HG02973 (cell line): ENCODE results near the gene RPLP2.
A peak's percentile ranks its signal among the peaks of the same experiment; 100 is the strongest.

Source experiments
- ATAC-seq: cut with Tn5 transposase; IDR thresholded peaks from one replicate; pipeline ENCODE4 v1.9.1; 2021; ENCODE audit warnings: moderate library complexity; ENCODE audit not compliant: unreplicated experiment

RPLP2 gene

DNA sequence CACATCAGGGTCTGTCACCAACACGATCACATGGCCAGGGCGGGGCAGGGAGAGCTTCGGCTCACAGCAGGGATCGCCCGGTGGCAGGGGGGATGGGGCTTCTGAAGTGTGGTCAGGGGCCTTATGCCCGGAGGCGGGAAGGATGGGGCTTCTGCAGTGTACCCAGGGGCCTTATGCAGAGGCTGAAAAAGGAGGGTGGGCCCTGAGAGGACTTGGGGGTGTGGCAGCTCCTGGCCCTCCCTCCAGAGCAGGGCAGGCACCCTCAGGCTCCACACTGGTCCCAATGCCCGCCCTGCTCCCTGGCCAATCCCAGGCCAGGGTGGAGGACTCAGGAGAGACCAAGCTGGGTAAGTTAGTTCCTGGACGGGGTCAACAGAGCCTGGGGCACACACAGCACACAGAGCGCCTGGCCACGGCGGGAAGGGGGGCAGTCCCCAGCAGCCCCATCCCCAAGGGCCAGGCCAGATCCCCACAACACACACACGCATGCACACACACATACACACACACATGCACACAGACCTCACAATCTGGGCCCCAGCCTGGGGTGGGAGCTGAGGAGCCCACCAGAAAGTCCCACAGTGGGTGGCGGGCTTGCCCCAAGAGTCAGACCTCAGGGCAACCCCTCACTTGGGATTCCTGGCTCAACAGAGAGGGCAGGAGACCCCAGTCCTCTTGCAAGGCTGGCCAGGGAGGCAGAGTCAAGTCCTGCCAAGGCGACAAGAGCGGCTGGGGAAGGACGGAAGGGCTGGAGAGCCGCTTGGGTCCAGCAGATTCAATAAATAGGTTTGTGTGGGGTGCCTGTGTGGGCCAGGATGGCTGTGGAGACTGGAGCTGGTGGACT lies 18.8 kb upstream of the RPLP2 start:
- no peak for ATAC-seq

DNA sequence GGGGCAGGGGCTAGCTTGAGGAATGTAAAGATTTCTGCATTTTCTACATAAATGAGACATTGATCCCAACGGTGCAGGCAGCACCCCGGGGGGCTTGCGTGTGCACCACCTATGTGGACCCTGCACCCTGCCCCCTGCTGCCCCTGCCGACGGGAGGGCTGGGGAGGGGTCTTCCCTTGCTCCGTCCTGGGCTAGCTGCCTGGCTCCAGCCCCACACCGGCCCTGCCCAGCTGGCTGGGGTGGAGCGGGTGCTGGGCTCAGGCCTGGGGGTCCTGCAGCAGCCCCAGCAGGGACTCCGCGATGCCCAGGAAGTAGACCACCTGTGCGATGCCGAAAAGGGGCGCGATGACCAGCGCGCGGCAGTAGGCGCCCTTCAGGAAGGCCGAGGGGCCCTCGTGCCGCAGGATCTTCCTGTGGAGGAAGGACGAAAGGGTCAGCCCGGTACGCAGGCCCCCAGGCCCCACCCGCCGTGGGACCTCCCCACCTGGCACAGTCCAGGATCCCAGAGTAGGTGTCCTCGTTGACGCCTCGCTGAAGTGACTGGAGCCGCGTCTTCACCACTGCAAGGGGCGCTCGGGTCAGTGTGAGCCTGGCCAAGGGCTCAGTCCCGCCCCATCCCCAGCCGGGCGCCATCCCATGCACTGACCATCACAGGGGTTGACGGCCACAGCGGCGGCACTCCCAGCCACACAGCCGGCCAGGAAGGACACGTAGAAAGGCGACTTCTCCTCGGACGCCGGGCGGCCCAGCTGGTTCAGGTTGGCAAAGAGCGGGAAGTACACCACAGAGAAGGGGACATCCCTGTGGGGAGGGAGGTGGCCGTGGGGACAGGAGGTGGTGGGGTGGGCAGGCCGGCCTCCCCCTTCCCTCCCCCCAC lies 17.9 kb upstream of the RPLP2 start:
- no peak for ATAC-seq

DNA sequence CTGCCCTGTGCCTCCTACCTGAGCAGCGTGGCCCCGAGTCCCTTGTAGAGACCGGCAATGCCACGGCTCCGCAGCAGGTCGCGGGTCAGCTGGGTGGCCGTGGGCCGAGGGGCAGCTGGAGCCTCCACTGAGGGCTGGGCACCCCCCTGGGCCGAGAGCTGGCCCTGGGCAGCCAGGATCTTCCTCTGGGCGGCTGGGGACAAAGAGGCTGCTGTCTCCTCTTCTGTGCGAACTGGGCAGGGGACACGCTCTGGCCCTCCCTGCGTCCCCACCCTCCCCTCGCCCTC lies 17.3 kb upstream of the RPLP2 start:
- ATAC-seq = no peak

DNA sequence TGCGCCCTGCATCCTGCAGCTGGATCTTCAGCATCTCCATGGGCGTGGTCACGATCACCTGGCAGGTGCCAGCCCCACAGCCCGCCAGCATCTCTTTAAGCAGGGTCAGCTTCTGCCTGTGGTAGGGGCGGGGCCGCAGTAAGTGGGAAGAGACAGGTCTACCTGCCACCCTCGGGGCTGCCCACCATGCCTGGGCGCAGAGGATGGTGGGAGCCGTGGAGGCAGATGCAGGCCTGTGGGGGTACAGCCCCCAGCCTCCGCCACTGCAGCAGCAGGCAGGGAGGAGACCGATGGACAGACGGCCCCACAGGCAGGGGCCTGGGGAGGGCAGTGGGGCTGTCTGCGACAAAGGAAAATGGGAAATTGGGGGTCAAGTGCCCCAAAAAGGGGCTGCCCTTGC lies 16.9 kb upstream of the RPLP2 start:
- no peak for ATAC-seq

DNA sequence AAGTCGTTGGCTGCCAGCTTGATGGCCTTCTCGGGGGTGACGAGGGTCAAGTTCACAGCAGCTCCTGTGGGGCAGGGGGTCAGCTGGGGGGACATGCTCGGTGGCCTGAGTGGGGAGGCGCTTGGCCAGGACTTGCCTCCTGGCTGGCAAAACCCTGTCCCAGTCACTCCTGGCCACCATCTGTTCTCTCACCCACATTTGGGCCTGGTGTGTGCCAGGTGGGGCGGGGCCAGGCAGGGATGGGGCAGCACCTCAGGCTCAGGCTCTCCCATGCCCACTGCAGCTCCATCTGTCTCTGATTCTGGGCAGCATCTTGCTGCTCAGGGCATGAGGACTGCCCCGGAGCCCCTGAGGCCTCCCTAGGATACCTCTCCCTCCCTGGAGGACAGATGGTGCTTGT lies 16.2 kb upstream of the RPLP2 start:
- no peak for ATAC-seq

DNA sequence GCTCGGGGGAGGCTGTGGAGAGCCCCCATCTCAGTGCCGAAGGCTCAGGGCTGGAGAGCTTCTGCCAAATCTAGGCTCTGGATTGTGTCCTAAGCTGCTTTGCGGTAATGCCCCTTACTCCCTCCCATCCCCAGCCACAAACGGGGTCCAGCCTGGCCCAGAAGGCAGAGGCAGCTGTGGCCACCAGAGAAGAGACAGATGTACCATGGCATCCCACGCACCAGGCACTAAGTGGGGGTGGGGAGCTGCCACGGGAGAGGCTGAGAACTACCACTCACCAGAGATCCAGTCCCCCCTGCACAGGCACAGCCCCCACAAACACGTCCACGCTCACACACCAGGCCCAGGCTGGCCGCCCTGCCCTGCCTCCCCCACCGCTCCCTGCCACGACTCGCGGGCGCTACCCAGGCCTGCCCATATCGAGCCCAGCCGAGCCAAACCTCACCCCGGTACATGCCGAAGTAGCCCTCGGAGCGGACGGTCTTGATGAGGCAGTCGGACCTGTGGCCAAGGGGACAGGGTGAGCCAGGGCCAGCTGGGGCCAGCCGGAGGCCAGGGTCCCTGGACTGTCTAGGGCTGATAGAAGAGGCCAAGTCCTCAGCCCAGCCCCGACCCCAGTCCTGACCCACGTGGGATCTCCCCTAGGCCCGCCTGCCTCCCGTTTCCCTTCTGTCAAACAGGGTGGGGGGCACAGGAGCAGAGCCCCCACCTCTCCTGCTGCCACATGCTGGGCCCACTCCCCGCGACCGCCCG lies 15.6 kb upstream of the RPLP2 start:
- no peak for ATAC-seq

DNA sequence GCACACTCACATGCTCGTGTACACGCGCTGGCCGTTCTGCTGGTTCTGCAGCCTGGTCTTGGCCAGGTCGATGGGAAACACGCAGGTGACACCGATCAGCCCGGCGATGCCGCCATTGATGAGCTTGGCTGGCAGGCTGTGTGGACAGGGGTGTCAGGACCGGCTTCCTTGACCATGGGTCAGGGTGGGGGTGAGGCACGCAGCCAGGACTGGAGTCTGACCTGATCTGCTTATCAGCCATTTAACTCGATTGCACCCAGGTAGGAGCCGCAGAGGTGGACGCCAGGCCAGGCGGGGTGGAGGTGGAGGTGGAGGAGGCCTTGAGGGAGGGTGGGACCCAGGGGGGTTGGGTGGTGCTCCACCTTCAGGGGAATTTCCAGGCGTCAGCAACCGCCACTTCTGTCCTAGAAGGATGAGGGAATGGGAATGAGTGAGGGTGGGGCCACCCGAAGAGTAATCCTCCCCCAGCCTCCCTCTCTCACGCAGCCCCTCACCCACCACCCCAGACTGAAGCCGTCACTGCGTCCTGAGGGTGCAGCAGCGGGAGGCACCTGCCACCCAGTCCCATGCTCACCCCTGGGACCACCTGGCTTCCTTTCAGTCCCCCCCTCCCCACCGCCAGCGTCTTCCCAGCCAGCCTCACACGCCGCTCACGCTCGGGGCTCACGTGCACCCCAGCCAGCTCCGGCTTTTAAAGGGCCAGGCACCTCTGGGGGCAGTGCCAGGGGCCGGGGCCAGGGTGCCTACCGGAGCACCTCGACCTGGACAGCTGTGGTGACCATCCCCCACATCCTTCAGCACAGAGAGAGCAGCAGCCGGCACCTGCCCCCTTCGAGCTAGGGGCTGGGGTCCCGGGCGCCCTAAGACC lies 14.8 kb upstream of the RPLP2 start:
- ATAC-seq = no peak

DNA sequence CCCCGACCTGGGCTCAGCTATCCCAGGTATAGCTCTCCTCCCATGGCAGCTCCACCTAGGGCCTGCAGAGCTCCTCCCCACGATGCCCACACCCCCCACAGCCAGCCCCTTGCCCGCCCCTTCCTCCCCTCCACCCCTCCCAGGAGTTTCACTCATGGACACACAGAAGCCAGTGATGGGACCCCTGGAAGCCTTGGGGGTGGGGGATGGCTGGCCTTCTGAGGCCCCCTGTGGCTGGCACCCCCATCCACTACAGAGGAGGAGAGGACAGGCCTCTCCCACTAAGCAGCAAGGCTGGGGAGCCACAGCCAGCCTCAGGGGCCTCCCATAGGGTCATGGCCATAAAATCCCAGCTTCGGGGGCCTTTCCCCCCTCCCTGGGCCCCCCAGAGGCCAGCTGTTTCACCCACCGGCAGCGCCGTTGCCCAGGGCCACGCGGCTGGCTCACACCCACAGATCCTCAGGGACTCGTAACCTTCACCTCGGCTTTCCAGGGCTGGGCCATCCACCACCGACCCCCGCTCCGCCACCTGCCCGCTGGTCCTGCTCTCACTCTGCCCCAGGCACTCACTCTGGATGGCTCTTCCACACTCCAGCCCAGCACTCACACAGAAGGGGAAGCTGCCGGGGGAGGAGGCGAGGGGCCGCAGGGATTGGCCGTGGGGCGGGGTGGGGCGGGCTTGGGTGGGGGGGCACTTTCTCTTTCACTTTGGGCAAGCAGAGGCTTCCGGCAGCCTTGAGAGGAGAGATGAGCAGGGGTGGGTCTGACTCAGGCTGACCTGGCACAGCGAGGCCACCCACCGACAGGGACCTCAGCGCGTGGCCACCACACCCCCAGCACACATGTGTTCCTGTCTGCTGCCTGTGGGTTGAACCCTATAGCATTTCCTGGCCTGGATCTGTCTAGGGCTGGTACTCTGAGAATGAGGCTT lies 13.9 kb upstream of the RPLP2 start:
- peak; percentile 31 for ATAC-seq

DNA sequence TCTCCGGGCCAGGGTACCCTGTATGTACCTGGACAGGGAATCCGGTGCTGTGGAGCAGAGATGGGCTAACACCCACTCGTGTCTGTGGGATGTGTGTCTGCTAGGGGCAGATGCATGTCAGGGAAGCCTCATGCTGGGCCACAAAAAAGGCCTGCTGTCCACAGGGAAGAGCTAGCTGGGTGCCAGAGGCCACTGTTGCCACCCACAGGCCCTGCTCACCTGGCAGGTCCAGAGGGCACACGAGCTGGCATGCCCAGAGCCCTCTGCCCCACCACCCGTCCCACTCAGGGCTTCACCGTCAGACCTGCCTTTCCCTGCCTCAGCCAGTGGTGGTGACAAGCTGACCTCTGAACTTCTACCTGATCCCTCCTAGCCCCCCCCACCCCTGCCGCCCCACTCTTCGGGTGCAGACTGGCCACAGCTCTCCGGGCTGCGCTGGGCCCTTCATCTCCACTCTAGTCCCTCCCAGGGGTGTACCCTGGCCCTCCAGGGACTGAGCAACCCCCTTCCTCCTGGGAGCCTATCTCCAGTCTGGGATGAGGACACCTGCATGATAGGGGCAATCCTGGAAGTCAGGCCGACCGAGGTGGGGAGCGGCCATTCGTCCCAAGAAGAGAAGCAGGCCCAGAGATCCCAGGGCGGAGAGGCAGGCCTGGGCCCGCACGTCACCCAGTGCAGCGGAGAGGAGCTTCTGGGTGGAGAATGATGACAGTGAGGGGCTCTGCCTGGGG lies 13.0 kb upstream of the RPLP2 start:
- no peak for ATAC-seq

DNA sequence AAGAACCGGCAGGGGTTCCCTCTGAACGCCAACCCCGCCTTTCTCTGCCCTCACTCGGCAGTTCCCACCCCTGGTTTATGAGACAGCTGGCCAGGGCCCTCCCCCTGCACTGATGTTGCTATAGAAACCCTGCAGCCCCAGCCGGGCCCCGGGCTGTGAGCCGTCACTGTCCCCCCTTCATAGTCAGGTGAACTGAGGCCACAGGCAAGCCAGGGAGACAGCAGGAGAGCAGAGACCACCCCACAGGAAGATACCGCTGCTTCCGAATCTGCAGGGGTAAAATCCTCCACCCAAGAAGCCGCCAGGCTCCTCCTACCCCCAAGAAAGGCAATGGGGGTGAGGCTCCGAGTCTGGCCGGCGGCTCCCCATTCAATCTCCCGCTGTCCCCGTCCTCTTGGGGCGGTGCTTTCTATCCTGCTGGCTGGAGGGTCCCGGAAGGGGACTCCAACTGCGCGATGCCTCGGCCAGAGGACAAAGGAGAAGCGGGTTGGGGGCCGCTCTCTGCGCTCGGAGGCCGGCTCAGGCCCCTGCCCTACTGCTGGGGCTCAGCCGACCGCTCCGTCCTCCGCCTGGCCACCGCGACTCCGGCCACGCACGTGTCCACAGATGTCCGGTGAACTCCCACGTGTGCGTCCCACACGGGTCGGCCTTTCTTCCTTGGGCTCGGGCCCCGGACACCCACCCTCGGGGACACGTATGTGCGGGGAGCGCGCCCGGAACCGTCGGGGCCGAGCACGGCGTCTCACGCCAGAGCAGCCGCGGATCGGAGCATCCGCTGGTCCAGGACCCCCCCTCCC lies 12.3 kb upstream of the RPLP2 start:
- peak; percentile 37 for ATAC-seq

DNA sequence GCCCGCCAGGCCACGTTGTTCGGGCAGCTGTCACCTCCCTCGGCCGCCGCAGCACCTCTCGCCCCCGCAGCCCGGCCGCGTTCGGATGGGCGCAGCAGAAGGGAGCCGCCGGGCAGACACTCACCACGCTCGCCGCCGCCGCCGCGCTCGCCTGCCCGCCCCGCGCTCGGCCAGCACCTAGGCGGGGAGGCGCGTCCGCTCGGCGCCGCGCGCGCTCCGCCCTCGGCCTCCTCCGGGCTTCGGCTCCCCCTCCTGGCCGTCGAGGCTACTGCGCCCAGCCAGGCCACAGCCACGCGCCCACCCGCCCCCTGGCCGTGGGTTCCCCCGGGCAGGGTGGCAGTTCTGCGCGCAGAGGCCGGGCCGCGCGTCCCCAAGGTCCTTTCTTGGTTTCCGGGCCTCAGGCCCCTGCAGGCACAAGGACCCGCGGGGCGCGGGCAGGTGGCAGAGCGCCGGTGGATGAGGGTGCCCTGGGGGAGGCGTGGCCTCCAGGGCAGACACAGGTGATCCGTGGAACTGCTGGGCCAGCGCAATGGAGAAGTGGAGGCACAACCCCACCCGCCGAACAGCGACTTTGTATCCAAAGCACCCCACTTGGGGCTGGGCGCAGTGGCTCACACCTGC lies 11.6 kb upstream of the RPLP2 start, which contains the start of gene SLC25A22:
SLC25A22 (minus strand) TSS at position 189 of the 621 bp plus-strand sequence. CDS start 3,275 bp downstream, outside the sequence.
- ATAC-seq = peak; percentile 40

DNA sequence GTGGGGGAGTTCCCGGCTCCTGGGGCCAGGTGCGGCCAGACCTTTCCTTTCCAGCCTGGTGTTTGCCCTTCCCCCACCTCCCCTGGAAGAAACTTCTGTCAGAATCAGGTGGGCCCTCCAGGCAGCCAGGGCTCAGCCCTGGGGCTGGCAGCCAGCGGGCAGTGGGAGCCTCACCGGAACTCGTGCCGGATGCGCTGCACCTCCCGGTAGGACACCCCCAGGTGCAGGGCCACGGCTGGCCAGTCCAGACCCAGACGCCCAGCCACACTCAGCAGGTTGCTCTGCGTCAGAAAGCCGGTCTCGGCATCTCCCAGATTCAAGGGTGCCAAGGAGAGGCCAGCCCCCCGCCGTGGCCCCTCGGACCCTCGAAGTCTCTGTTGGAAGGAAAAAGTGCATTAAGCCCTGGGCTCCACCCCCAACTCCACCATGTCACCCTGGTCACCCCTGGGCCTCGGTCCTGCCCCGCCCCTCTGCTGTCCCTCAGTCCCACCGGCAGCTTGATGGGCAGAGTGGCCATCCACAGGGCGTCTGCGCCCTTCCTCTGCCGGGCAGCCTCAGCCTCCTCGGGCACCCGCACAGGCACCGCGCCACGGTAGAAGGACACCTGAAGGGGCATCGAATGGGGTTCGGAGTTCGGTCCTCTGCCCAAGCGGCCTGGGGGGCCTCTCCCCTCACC lies 10.0 kb upstream of the RPLP2 start:
- no peak for ATAC-seq

DNA sequence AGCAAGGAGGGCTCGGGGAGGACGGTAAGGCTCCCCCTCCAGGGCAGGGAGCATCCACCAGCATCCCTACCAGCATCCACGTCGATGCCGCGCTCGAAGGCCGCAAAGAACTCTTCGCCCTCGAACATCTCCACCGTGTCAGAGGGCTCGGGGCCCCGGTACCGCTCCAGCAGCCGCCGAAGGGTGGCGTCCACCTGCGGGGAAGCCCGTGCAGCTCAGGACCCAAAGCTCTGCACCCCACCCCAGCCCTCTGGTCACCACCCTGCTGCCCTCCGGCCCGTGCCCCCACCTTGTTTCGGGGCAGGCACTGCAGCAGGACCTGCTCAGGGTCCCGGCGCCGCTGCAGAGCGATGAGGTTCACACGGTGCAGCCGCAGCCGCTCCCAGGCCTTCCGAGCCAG lies 9.3 kb upstream of the RPLP2 start:
- no peak for ATAC-seq

DNA sequence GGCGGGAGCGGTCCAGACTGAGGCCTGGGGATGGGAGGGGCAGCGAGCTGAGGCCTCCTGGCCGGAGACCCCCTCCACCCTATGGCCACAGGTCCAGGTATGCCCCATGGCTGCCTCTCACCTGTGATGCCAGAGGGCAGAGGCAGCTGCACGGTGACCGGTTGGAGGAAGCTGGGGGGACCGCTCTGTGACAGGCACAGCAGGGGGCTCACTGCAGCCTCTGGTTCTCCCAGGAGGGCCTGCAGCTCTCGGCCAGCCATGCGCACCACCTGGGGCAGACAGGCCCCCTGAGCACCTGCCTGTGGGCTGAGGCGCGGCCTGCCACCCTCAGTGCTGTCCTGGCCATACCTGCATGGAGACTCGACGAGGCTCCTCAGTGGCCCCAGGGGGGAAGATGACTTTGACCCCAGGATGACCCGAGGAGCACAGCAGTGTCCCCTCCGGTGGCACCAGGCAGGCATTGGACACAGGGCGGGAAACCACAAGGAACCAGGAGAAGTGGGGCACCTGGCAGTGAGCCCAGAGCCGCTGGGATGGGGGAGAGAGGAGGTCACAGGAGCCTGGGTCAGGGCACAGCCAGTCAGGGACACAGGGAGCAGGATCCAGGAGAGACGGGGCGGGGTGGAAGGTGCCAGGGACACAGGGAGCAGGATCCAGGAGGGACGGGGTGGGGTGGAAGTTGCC lies 8.5 kb upstream of the RPLP2 start:
- no peak for ATAC-seq

DNA sequence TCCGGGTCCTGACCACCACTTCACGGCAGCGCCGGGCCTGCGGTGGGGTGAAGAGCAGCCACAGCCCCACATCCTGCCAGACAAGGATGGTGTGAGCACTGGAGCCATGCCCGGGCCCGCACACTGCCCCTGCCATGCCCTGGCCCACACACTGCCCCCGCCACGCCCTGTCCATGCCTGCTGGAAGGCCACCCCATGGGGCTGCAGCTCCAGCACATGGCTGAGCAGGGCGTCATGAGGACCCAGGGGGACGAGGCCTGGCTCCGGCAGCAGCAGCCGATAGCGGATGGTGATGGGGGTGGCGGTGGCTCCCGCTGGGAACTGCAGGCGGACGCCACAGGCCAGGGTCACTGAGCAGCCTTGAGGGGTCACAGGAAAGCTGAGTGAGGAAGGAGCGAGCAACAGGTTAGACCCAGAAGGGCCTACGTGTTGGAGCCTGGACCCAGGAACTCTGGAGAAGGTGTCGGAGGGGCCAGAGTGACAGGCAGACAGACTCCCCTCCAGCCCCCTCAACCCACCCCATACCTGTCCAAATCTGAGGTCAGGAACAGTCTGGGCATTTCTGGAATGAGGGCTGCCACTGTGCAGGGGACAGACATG lies 7.6 kb upstream of the RPLP2 start:
- ATAC-seq = no peak
